HepG2 (cell line): ENCODE data around the gene ACAD11. TPM values are rescaled to one million over a fixed set of nuclear protein-coding genes. Genes with fewer than 3 reads are reported as not detected.

Experiments used
- ATAC-seq: fragments of 200-7000 bp; cut with Tn5 transposase; 3 replicates; pipeline ENCODE4 v1.9.1; 2020; ENCODE audit warnings: mild to moderate bottlenecking, moderate library complexity
- BruUV-seq: library from RNA; stranded (reverse); fragments of 400-500 nt; replicated peaks from 2 replicates; lab custom pipeline; 2021; lab: Mats Ljungman, UMichigan
- CTCF ChIA-PET: fragments of 300-600 bp; formaldehyde crosslinking; extraction: SDS; loops from one replicate; lab custom pipeline; 2021; ENCODE audit warnings: low total read pairs, inconsistent platforms, low intra/inter-chr PET ratio; lab: Yijun Ruan, JAX
- POLR2A ChIA-PET: fragments of 350-600 bp; sonication (Branson Sonifier 250); formaldehyde crosslinking; loops from one replicate; lab custom pipeline; 2020; ENCODE audit warnings: antibody characterized with exemption, inconsistent platforms; lab: Yijun Ruan, JAX
- DNase-seq: peaks from one replicate; pipeline ENCODE4 v3.0.0-alpha.2; 2015; ENCODE audit warnings: low spot score
- FAIRE-seq: peaks from 3 replicates; lab custom pipeline; 2011; peaks lifted over from hg19 to GRCh38; lab: Jason Lieb, UNC
- H2AFZ ChIP-seq: one replicate; pipeline ENCODE4 v1.6.1; 2011; ENCODE audit warnings: low read length, inconsistent platforms
- H3K27ac ChIP-seq: fragments of 300-600 bp; 3 replicates; pipeline ENCODE4 v1.8.0; 2011; ENCODE audit warnings: mixed run types, mild to moderate bottlenecking, mixed read lengths, low read length, inconsistent platforms; ENCODE audit not compliant: insufficient read depth; ENCODE audit errors: extremely low read length
- H3K27me3 ChIP-seq, 2 experiments: fragments of 200-600 bp in 1 of 2; 2 replicates in 1 of 2; 3 replicates in 1 of 2; pipeline versions ENCODE4 v1.6.0 to v1.8.0; 2011; ENCODE audit warnings: low read length in 2 of 2, mild to moderate bottlenecking in 2 of 2, moderate library complexity in 2 of 2, inconsistent platforms in 1 of 2; ENCODE audit not compliant: insufficient read depth in 2 of 2, control insufficient read depth in 1 of 2
- H3K36me3 ChIP-seq, 2 experiments: fragments of 200-600 bp in 1 of 2; replicated peaks in 1 of 2; 2 replicates in 1 of 2; 3 replicates in 1 of 2; pipeline versions ENCODE4 v1.5.1 to v1.8.0; 2011; ENCODE audit warnings: low read length in 2 of 2, inconsistent platforms in 1 of 2; ENCODE audit not compliant: insufficient read depth in 2 of 2, control insufficient read depth in 1 of 2
- H3K4me1 ChIP-seq: 2 replicates; pipeline ENCODE4 v1.5.1; 2012; ENCODE audit warnings: low read length, inconsistent platforms; ENCODE audit not compliant: insufficient read depth
- H3K4me2 ChIP-seq: 2 replicates; pipeline ENCODE4 v1.6.0; 2011; ENCODE audit warnings: low read depth, low read length, inconsistent platforms
- H3K4me3 ChIP-seq, 3 experiments: fragments of 200-600 bp in 1 of 3; sonication (generic), shearing (Covaris generic) in 1 of 3; replicated peaks in 1 of 3; 2 replicates each; pipeline ENCODE4 v1.5.1; 2011 to 2016; ENCODE audit warnings: low read length in 3 of 3, inconsistent platforms in 2 of 3, low read depth in 2 of 3, mild to moderate bottlenecking in 2 of 3, control low read depth in 1 of 3, mixed read lengths in 1 of 3; ENCODE audit not compliant: insufficient read depth in 1 of 3
- H3K79me2 ChIP-seq: one replicate; pipeline ENCODE4 v1.6.1; 2011; ENCODE audit warnings: low read length, inconsistent platforms; ENCODE audit not compliant: insufficient read depth
- H3K9ac ChIP-seq: 2 replicates; pipeline ENCODE4 v1.6.0; 2011; ENCODE audit warnings: mild to moderate bottlenecking, low read depth, low read length, inconsistent platforms; ENCODE audit not compliant: insufficient read depth
- H3K9me3 ChIP-seq: 2 replicates; pipeline ENCODE4 v1.5.1; 2012; ENCODE audit warnings: mild to moderate bottlenecking, low read length
- H4K20me1 ChIP-seq: 2 replicates; pipeline ENCODE4 v1.6.0; 2011; ENCODE audit warnings: inconsistent platforms, mild to moderate bottlenecking, low read length, moderate library complexity; ENCODE audit not compliant: insufficient read depth
- FOXA1 ChIP-seq, 2 experiments: fragments of 450-650 bp in 1 of 2; sonication (generic) in 1 of 2; formaldehyde crosslinking in 1 of 2; IDR thresholded peaks; 2 replicates each; pipeline versions ENCODE4 v1.4.0 to v1.6.1; 2016 to 2020; ENCODE audit warnings: missing genetic modification reagents in 1 of 2
- GZF1 ChIP-seq: sonication (generic); formaldehyde crosslinking; IDR thresholded peaks from 2 replicates; pipeline ENCODE4 v1.5.1; 2020; ENCODE audit warnings: mild to moderate bottlenecking, missing genetic modification reagents
- HDAC6 ChIP-seq: fragments of 200-600 bp; sonication (generic); IDR thresholded peaks from 2 replicates; pipeline ENCODE4 v1.7.0; 2017; ENCODE audit warnings: mild to moderate bottlenecking, antibody characterized with exemption, low read length, low read depth
- KDM1A ChIP-seq: IDR thresholded peaks from 2 replicates; pipeline ENCODE4 v1.6.1; 2016; ENCODE audit warnings: missing compliant biosample characterization
- XBP1 ChIP-seq: sonication (generic); formaldehyde crosslinking; IDR thresholded peaks from 2 replicates; pipeline ENCODE4 v1.5.0; 2020; ENCODE audit warnings: missing genetic modification reagents
- ZNF777 ChIP-seq: sonication (generic); formaldehyde crosslinking; IDR thresholded peaks from 2 replicates; pipeline ENCODE4 v1.4.0; 2020; ENCODE audit warnings: missing genetic modification reagents
- WGBS: methylation state at CpG from one replicate; pipeline ENCODE4 v1.1.6; 2017; ENCODE audit warnings: low lambda C conversion rate; 5-methylcytosine and 5-hydroxymethylcytosine counted together
- in situ Hi-C: cut with HindIII; loops from 2 replicates; pipeline ENCODE4 v1.10.0; 2017; ENCODE audit warnings: low pct_unique_long_range_greater_than_20kb; ENCODE audit not compliant: extremely low pct_ligation_motif_present
- intact Hi-C: fragments of 100-400 bp; cut with micrococcal nuclease; formaldehyde crosslinking; loops from one replicate; pipeline ENCODE4 v1.10.0; 2022; ENCODE audit not compliant: unreplicated experiment
- polyA plus RNA-seq, 8 experiments: library from polyadenylated mRNA; depleted of rRNA in 3 of 8; stranded (reverse) in 7 of 8; unstranded in 1 of 8; fragments of >200 nt; fragmentation: Illumina TruSeq in 4 of 8; extraction: Trizol in 4 of 8; gene quantifications; 2 replicates each; pipeline versions ENCODE4 v1.2.1 to v1.2.3, GENCODE V29; 2011 to 2016; ENCODE audit warnings: low read depth in 4 of 8, missing spikeins in 1 of 8, mixed read lengths in 1 of 8; ENCODE audit not compliant: insufficient read depth in 1 of 8
- total RNA-seq, 5 experiments: library from RNA; depleted of rRNA; stranded (reverse); fragments of >200 nt; fragmentation: Illumina TruSeq; extraction: Trizol; gene quantifications; 2 replicates each; pipeline ENCODE4 v1.2.3, GENCODE V29; 2016; ENCODE audit warnings: low read depth in 1 of 5

The ACAD11 gene
- total and polyA plus RNA-seq, 2 of the 13 experiments (the other 11 are each of a cell fraction or from before 2014, with no cell fraction given), result 30.6 to 56.9 TPM

DNA sequence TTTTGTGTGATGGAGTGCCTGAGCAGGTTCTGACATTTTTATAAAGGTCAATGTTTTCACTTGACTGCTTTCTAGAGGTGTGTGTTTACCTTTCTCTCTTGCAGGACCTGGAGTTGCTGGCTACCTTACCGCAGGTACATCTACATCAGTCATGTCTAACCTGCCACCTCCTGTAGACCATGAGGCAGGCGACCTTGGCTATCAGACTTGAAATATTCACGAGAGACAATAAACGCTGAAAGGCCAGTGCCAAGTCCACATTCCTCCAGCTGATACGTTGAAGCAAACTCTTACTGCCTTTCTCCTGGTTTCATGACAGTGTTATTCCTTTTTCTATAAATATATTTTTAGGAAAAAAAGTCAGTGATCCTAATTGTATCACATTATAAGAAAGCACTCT is 121.5 kb downstream of the ACAD11 start (continued):
- TF ChIP-seq HDAC6 (no peak), XBP1 (CRISPR knock-in tag) (no peak), FOXA1 (IDR thresholded peaks at IDR 0.05) (no peak), FOXA1 (CRISPR knock-in tag; IDR thresholded peaks at IDR 0.05) (no peak)

DNA sequence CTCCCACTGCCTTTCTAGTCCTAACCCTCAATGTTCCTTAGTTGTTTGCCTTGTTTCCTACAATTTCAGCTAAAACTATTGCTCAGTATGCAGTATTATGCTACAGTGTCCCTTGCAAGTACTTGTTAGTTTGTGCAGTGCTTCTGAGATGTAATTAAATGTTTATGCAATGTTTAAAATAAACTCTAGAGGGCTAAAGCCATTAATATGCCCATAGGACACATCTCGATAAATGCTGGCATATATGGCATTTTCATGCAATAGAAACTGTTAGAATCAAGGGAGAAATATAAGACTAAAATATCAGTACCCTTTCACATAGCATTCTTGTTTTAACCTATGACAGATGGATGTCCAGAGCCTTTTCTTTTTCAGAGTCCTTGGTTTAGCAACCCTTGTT is 122.3 kb downstream of the ACAD11 start:
- TF ChIP-seq ZNF777 (CRISPR knock-in tag) (no peak), GZF1 (CRISPR knock-in tag) (no peak), KDM1A (CRISPR knock-in tag) (no peak)
- POLR2A ChIA-PET, result no interaction called here
- H3K36me3 ChIP-seq, result peaks cover 3 to 25% of the 10 kb centered on the region in 2 experiments
- no peaks in the 10 kb centered on the region for H3K79me2 ChIP-seq
- H3K4me1 ChIP-seq, result peaks cover 26% of the 10 kb centered on the region
- no peak for FAIRE-seq
- no peak for DNase-seq
- in situ Hi-C loops (loop anchor here (5.0 to 25.0 kb wide), 2 partner anchors 100 to 850 kb away; no protein-coding TSS in a partner anchor), intact Hi-C loops (no loop called here)
- no TSS peak for BruUV-seq
- H3K27me3 ChIP-seq, result no peaks in the 10 kb centered on the region
- H3K27ac ChIP-seq, result no peak overlapping the region
- no peak overlapping the region for H3K4me2 ChIP-seq
- CTCF ChIA-PET, result interaction anchor here (2.7 kb wide), 1 partner anchor 104 kb away, joined by 33 read pairs; no protein-coding TSS in a partner anchor
- no peaks in the 10 kb centered on the region for H3K9me3 ChIP-seq
- ATAC-seq, result no peak
- 93% methylated on average over 1 of the region's 1 CpG for WGBS
- no peak overlapping the region for H2AFZ ChIP-seq
- no peaks in the 10 kb centered on the region for H4K20me1 ChIP-seq
- no peak overlapping the region for H3K9ac ChIP-seq
- H3K4me3 ChIP-seq, result no peak overlapping the region
